GOT3 (cell line): Measurements from ENCODE around the gene HTRA3.

Experiments
- DNase-seq: peaks from one replicate; lab custom pipeline; 2025; ENCODE audit warnings: mixed read lengths; lab: John Stamatoyannopoulos, UW

HTRA3 gene

GRCh38 chr4:8280876-8281440 is 11.4 kb downstream of the HTRA3 start:
- DNase-seq = no peak

- no peak for DNase-seq
Observed at GRCh38 chr4:8281519-8282133, 12.1 kb downstream of the HTRA3 start.

- DNase-seq = no peak
Observed at GRCh38 chr4:8282134-8282641, 12.6 kb downstream of the HTRA3 start.

- no peak for DNase-seq
Observed at GRCh38 chr4:8282742-8283141, 13.2 kb downstream of the HTRA3 start.

- no peak for DNase-seq
Observed at GRCh38 chr4:8283161-8283560, 13.6 kb downstream of the HTRA3 start.

GRCh38 chr4:8283631-8284121 is 14.1 kb downstream of the HTRA3 start:
- DNase-seq = no peak

- no peak for DNase-seq
Observed at GRCh38 chr4:8284391-8284790, 14.8 kb downstream of the HTRA3 start.

- no peak for DNase-seq
Observed at GRCh38 chr4:8285143-8285975, 15.8 kb downstream of the HTRA3 start.

GRCh38 chr4:8285976-8286718 is 16.6 kb downstream of the HTRA3 start:
- no peak for DNase-seq

- DNase-seq = no peak
Observed at GRCh38 chr4:8286719-8287342, 17.3 kb downstream of the HTRA3 start.

- DNase-seq = no peak
Observed at GRCh38 chr4:8287343-8288280, 18.1 kb downstream of the HTRA3 start.

- DNase-seq = no peak
Observed at GRCh38 chr4:8289151-8289750, 19.7 kb downstream of the HTRA3 start.

GRCh38 chr4:8289956-8290700 is 20.6 kb downstream of the HTRA3 start:
- DNase-seq = no peak

- no peak for DNase-seq
Observed at GRCh38 chr4:8290701-8290970, 21.1 kb downstream of the HTRA3 start.

- DNase-seq = no peak
Observed at GRCh38 chr4:8291036-8291682, 21.6 kb downstream of the HTRA3 start.

GRCh38 chr4:8291701-8292477 is 22.3 kb downstream of the HTRA3 start:
- DNase-seq = no peak

GRCh38 chr4:8292478-8293107 is 23.0 kb downstream of the HTRA3 start:
- no peak for DNase-seq
